Cardiac ventricle fibroblast (primary cell): Measurements from ENCODE around the gene GCSH. TPM values are rescaled to one million over a fixed set of nuclear protein-coding genes. Genes with fewer than 3 reads are reported as not detected.

ENCODE experiments used
- total RNA-seq: library from RNA; depleted of rRNA; stranded (reverse); fragments of >200 nt; gene quantifications from 2 replicates; pipeline ENCODE4 v1.2.3, GENCODE V29; 2015

GCSH gene
- total RNA-seq = 35.0 and 35.8 TPM in 2 replicates

DNA sequence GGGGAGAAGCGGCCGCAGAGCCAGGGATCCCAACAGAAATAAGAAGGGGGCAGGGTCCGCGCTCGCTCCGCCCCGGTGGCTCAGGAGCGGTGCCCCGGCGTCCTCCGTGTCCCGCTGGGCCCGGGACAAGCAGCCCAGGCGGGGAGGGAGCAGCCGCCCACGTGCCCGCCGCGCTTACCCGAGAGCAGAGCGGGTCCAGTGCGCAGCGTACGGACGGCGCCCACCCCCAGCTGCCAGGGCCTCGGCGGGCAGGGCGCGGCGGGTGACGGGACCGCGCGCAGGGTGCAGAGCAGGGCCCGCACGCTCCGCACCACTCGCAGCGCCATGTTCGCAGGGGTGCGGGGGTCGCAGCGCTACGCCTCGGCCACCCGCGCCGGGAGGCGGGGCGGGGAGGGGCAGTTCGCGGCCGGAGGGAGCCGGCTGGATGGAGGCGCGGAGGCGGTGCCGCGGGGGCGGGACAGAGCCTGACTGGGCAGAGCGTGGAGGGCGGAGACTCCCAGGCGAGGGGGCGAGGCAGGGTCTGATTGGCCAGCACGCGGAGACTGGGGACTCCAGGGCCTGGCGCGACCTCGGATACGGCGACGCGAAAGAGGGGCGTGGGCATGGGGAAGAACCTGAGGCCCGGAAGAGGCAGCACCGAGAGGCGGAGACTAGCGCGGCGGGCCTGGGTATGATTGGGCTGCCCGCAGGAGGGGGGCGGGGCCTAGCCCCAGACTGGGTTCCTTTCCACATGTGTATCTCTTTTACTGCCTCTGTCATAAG lies at the start of gene GCSH:
Gene GCSH (minus strand): TSS at position 443 of the 762 bp plus-strand sequence. CDS start 117 bp downstream, at position 326.

DNA sequence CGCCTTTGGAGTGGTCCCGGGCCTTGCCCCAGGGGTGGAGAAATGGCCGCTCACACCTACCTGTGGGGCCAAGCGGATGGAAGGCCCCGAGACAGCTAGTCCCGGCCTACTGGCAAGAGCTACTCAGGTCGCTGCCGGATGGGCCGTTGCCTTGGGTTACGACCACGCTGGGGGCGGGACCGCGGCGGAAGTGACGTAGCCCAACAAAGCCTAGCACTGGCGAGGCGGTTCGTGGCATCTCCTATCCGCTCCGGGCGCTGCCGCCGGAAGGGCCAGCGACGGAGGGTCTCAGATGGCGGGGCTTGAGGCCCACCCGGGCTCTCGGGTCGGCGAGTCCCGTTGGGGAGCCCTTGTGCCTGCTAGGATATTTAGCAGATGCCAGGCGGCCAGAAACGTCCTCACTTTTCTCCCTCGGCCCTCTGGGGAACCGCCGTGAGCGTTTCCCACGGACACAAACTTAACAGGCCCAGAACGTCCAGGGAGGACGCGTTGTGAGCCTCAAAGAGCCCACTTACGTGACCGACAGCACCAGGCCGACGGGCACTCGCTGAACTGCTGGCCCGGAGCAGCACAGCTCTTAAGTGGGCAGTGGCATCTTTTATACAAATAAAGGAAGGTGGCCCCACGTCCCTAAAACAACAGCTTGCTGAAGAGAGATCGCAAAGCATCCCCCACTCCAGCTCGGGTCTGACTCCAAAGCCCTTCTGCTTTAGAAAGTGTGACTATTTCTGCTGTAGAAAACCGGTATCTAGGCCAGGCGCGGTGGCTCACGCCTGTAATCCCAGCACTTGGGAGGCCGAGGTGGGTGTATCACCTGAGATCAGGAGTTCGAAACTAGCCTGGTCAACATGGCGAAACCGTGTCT lies 18.9 kb downstream of the GCSH start, which contains the start of gene C16orf46:
Gene C16orf46 (minus strand): TSS at position 163 of the 865 bp plus-strand sequence. CDS start 13,283 bp downstream, outside the sequence.

DNA sequence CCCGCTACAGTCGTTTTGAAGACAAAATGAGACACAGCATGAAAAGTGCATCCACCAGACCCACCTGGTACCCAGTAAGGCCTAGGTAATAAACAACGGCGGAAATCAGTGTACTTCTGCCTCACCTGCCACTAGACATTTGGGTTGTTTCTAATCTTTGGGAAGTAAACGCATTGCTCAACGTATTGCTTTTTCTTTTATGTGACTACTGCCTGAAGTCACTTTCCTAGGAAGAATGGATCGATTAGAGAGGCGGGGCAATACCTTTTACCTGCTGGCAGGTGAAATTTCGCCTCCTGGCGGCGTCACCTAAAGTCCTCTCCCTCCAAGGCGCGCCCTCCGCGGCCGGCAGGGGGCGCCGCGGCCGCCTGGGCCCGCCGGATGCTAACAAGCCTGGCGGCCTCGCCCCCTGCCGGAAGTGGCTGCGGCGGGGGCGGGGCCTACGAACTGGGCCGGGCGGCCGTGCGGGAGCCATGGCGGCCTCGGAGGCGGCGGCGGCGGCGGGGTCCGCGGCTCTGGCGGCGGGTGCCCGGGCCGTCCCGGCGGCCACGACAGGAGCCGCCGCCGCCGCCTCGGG lies 60.7 kb downstream of the GCSH start, which contains the start of gene ATMIN:
Gene ATMIN (plus strand): TSS at position 445 of the 577 bp plus-strand sequence. CDS start 29 bp downstream, at position 474.

Other genes starting within 250 kb of the GCSH start
- 18.5 and 31.1 TPM in 2 replicates for gene CMC2, start 89.5 kb downstream of the GCSH start, total RNA-seq
- gene CENPN, start 89.2 kb downstream of the GCSH start, total RNA-seq = 6.8 and 8.2 TPM in 2 replicates
- 28.9 and 30.3 TPM in 2 replicates for gene ATMIN, start 60.6 kb downstream of the GCSH start, total RNA-seq
- 0.87 and 2.1 TPM in 2 replicates for gene C16orf46, start 19.2 kb downstream of the GCSH start, total RNA-seq
- gene BCO1, start 142.3 kb upstream of the GCSH start, total RNA-seq = not detected in 2 replicates
- 2.7 and 3.8 TPM in 2 replicates for gene GAN, start 218.6 kb upstream of the GCSH start, total RNA-seq